Measurements from ENCODE around the gene MDM4.
A peak's percentile ranks its signal among the peaks of the same experiment; 100 is the strongest.

Gene MDM4

DNA sequence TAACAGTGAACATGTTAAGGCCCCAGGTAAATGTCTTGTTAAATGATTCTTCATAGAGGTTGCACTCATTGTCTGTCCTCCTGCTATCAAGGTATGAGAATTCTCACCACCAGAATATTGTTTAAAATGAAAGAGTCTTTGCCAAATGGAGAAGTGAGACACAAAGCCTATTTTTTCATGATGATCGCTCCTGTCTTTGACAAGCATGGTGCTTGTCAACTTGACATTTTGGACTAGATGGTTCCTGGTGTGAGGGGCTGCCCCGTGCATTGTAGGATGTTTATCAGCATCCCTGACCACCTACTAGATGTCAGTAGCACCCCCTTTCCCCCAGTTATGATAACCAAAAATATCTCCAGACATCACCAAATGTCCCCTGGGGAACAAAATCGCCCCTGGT is 65.6 kb downstream of the MDM4 start:
- DNase-seq (ENCODE audit: insufficient read length, low spot score) (no peak), FAIRE-seq (peak; percentile 48)
- TF ChIP-seq TAF1 (IDR thresholded peaks at IDR 0.05; ENCODE audit: low read depth, low read length) (no peak), POLR2A (IDR thresholded peaks at IDR 0.05; ENCODE audit: low read depth, low read length) (no peak), PAX5 (IDR thresholded peaks at IDR 0.05; ENCODE audit: insufficient read depth, low read length, severe bottlenecking) (no peak), POLR2AphosphoS5 (IDR thresholded peaks at IDR 0.05; ENCODE audit: low read depth, low read length) (no peak), SPI1 (IDR thresholded peaks at IDR 0.05; ENCODE audit: low read depth, low read length) (peak; percentile 81)

DNA sequence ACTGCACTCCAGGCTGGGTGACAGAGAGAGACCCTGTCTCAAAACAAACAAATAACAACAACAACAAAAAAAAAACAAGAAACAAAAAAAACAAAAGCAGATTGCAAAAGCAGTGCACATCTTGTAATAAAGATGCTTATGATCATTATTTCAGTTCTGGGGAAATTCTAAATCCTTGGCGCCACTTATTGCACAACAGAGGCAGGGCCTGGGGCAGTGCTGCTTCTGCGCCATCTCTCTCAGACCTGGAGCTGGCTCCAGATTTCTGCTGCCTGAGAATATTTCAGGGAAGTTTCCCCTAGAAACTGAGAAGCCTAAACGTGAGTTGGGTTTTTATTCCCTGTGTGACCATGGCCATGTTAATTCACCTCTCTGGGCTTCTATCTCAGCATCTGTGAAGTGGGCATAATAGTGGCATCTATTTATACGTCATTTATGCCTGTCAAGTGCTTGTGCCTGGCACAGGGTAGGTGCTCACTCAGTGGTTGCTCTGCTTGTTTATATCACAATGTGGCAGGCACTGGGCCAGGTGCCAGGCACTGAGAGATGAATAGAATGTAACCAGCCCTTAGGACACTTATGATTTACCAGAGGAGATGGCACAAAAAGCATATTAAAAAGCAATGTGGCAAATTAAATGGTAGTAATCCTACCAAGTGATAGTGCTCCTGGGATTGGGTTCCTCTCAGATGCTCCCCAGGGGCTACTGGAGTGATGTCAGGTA is 67.9 kb downstream of the MDM4 start:
- no peak for TF ChIP-seq POU2F2 (IDR thresholded peaks at IDR 0.05; ENCODE audit: low read depth, low read length)
- no peak for FAIRE-seq
- no peak for DNase-seq (ENCODE audit: insufficient read length, low spot score)

GRCh38 chr1:204584699-204585372 is 68.6 kb downstream of the MDM4 start:
- FAIRE-seq (peak; percentile 55), DNase-seq (ENCODE audit: insufficient read length, low spot score) (no peak)
- TF ChIP-seq POU2F2 (IDR thresholded peaks at IDR 0.05; ENCODE audit: low read depth, low read length) (no peak), TAF1 (IDR thresholded peaks at IDR 0.05; ENCODE audit: low read depth, low read length) (no peak), PAX5 (IDR thresholded peaks at IDR 0.05; ENCODE audit: insufficient read depth, low read length, severe bottlenecking) (no peak), SPI1 (IDR thresholded peaks at IDR 0.05; ENCODE audit: low read depth, low read length) (no peak)

DNA sequence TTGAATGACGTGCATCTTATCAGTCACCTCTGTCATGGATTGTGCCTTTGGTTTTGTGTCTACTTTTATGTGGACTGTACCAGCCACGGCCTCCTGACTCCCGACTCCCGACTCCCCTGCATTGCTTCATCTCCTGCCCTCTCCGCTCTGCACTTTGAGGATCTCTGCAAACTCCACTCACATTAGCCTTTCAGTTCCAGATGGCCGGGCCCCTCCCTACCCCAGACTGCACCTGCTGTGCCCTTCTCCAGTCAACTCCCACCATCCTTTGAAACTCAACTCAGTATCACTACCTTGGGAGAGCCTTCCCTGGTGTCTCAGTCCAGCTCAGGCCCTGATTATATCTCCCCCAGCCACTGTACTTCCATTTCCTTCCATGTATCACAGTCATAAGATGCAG is 71.4 kb downstream of the MDM4 start:
- TF ChIP-seq POLR2AphosphoS5 (IDR thresholded peaks at IDR 0.05; ENCODE audit: low read depth, low read length) (no peak), POU2F2 (IDR thresholded peaks at IDR 0.05; ENCODE audit: low read depth, low read length) (no peak), PAX5 (IDR thresholded peaks at IDR 0.05; ENCODE audit: insufficient read depth, low read length, severe bottlenecking) (no peak), TAF1 (IDR thresholded peaks at IDR 0.05; ENCODE audit: low read depth, low read length) (no peak), POLR2A (IDR thresholded peaks at IDR 0.05; ENCODE audit: low read depth, low read length) (no peak), SPI1 (IDR thresholded peaks at IDR 0.05; ENCODE audit: low read depth, low read length) (no peak)
- FAIRE-seq (no peak), DNase-seq (ENCODE audit: insufficient read length, low spot score) (no peak)

DNA sequence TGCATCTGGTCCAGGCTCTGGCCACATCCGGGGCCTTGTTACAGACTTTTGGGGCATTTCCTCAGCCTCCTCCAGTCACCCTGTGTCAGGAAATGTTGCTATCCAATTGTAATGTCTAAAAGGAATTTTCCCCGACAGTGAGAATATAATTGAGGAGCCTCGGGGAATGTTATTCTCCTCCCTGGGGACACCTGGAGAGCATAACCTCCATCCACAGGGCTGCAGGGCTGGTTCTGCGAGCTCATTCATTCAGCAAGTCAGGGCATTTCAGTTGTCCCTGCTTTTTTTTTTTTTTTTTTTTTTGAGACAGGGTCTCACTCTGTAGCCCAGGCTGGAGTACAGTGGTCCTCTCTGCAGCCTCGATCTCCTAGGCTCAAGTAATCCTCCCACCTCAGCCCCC is 72.6 kb downstream of the MDM4 start:
- TF ChIP-seq POLR2AphosphoS5 (IDR thresholded peaks at IDR 0.05; ENCODE audit: low read depth, low read length) (no peak), SPI1 (IDR thresholded peaks at IDR 0.05; ENCODE audit: low read depth, low read length) (no peak), PAX5 (IDR thresholded peaks at IDR 0.05; ENCODE audit: insufficient read depth, low read length, severe bottlenecking) (no peak), POLR2A (IDR thresholded peaks at IDR 0.05; ENCODE audit: low read depth, low read length) (no peak), TAF1 (IDR thresholded peaks at IDR 0.05; ENCODE audit: low read depth, low read length) (no peak), POU2F2 (IDR thresholded peaks at IDR 0.05; ENCODE audit: low read depth, low read length) (no peak)
- no peak for DNase-seq (ENCODE audit: insufficient read length, low spot score)
- no peak for FAIRE-seq

GRCh38 chr1:204589409-204590038 is 73.3 kb downstream of the MDM4 start:
- FAIRE-seq: no peak
- TF ChIP-seq POU2F2 (IDR thresholded peaks at IDR 0.05; ENCODE audit: low read depth, low read length): no peak
- TF ChIP-seq POLR2A (IDR thresholded peaks at IDR 0.05; ENCODE audit: low read depth, low read length): no peak
- TF ChIP-seq TAF1 (IDR thresholded peaks at IDR 0.05; ENCODE audit: low read depth, low read length): no peak
- no peak for TF ChIP-seq POLR2AphosphoS5 (IDR thresholded peaks at IDR 0.05; ENCODE audit: low read depth, low read length)
- no peak for TF ChIP-seq PAX5 (IDR thresholded peaks at IDR 0.05; ENCODE audit: insufficient read depth, low read length, severe bottlenecking)
- no peak for TF ChIP-seq SPI1 (IDR thresholded peaks at IDR 0.05; ENCODE audit: low read depth, low read length)
- no peak for DNase-seq (ENCODE audit: insufficient read length, low spot score)

DNA sequence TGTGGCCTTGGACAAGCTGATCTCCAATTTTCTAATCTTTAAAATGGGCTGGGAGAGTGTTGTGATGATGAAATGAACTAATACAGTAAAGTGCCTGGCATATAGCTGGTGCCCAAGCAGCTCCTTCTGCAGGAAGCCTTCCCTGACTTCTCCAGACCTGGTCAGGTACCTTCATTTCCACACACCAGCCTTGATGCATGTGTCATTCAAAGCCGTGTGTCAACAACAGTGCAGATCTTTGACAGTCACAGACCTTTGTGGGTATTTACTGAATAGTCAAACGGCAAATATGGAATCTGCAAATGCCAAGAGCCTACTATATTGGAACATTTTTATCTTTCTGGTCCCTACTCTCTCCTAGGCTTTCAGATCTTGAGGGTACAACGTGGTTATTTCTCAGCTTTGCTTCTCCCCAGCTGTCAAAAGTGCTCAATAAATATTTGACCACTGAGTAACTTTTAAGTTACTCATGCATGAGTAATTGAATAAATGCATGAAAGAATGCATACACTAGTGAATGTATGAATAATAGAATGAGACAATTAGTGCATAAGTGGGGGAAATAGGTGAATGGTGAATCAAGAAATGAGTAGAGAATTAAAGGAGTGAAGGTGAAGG is 75.4 kb downstream of the MDM4 start:
- DNase-seq (ENCODE audit: insufficient read length, low spot score): no peak
- FAIRE-seq: no peak

DNA sequence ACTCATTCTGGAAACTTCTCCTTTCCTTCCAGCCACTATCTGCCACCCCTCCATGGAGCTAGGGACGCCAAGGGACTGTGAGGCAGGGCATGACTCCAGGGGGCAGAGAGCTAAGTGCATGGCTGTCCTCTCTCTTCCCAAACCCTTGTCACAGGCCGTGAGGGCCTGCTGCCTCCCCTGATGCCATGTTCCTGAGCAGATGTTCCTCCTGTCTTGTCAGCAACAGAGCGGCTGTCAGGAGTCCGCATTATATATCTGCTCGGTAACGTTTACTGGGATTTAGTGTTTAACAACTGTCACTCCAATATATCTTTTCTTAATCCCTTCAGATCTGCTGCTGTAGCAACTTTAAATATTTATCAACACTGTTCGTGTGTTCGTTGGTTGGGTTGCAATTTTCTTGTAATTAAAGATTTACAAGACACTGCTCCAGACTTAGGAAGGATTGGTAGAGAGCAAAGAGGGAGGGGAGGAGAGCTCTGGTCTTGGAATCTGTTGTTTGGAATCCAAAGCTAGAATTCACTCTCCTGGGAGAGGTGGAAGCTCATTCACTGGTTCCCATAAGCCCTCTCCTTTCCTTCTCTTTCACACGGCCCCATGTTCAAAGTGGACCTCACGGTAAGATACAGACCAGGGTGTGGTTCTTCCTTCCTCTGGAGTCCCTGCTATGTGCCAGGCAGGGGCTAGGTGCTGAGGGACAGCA is 76.2 kb downstream of the MDM4 start:
- FAIRE-seq (no peak), DNase-seq (ENCODE audit: insufficient read length, low spot score) (no peak)
- TF ChIP-seq POLR2A (IDR thresholded peaks at IDR 0.05; ENCODE audit: low read depth, low read length) (no peak), TAF1 (IDR thresholded peaks at IDR 0.05; ENCODE audit: low read depth, low read length) (no peak), POU2F2 (IDR thresholded peaks at IDR 0.05; ENCODE audit: low read depth, low read length) (no peak), PAX5 (IDR thresholded peaks at IDR 0.05; ENCODE audit: insufficient read depth, low read length, severe bottlenecking) (no peak), SPI1 (IDR thresholded peaks at IDR 0.05; ENCODE audit: low read depth, low read length) (no peak), POLR2AphosphoS5 (IDR thresholded peaks at IDR 0.05; ENCODE audit: low read depth, low read length) (no peak)

More for the DNA sequence above, 75.4 kb downstream of the MDM4 start:
- TF ChIP-seq PAX5 (IDR thresholded peaks at IDR 0.05; ENCODE audit: insufficient read depth, low read length, severe bottlenecking): no peak

DNA sequence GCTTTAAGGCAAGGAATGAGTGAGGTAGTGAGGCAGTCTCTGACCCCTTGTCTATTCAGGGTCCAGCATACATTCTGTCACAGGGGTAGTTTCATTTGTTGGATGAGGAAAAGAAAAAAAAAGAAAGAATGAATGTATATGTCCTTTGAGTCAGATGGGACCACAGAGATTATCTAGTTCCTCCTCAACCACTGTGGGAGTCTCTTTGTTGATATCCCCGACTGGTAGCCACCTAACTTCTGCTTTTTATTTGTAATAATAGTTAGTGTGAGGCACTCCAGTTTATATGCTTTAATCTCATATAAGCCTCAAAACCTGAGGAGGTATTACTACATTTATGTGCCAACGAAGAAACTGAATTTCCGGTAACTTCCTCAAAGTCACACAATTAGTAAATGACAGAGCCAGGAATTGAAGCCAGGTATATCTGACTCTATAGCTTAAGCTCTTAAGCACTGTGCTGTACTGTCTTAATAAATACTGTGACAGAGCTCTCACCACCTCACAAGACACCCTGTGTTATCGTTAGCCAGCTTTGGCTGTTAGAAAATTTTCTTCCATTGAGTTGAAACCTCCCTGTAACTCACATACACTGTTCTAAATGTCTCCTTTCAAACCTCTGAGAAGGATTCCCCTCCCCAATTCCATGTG is 82.2 kb downstream of the MDM4 start:
- FAIRE-seq (no peak), DNase-seq (ENCODE audit: insufficient read length, low spot score) (no peak)
- TF ChIP-seq POLR2AphosphoS5 (IDR thresholded peaks at IDR 0.05; ENCODE audit: low read depth, low read length): no peak
- TF ChIP-seq POU2F2 (IDR thresholded peaks at IDR 0.05; ENCODE audit: low read depth, low read length): no peak
- TF ChIP-seq POLR2A (IDR thresholded peaks at IDR 0.05; ENCODE audit: low read depth, low read length): no peak
- no peak for TF ChIP-seq PAX5 (IDR thresholded peaks at IDR 0.05; ENCODE audit: insufficient read depth, low read length, severe bottlenecking)
- no peak for TF ChIP-seq TAF1 (IDR thresholded peaks at IDR 0.05; ENCODE audit: low read depth, low read length)
- TF ChIP-seq SPI1 (IDR thresholded peaks at IDR 0.05; ENCODE audit: low read depth, low read length): no peak

Data from GM12891 (cell line).